ENCODE measurements around the gene NME3. TPM values are rescaled to one million over a fixed set of nuclear protein-coding genes. Genes with fewer than 3 reads are reported as not detected.

The NME3 gene
- total and polyA plus RNA-seq, 2 of the 13 experiments (the other 11 are each of a cell fraction or from before 2014, with no cell fraction given): 10.4 to 15.9 TPM

GRCh38 chr16:1785846-1786170, 14.5 kb upstream of the NME3 start:
- ChIA-PET POLR2A (no interaction called here), CTCF (ENCODE audit: low intra/inter-chr PET ratio, low total read pairs) (no interaction called here)
- in situ Hi-C loops (cut with HindIII; ENCODE audit: extremely low pct_ligation_motif_present, low pct_unique_long_range_greater_than_20kb) (no loop called here), intact Hi-C loops (cut with micrococcal nuclease; ENCODE audit: unreplicated experiment) (no loop called here)
- ATAC-seq (no peak), FAIRE-seq (no peak), DNase-seq (ENCODE audit: low spot score) (no peak)
- H3K9me3 ChIP-seq (ENCODE audit: low read length): no peaks in the 10 kb centered on the region
- peaks cover 0 to 2% of the 10 kb centered on the region in 2 experiments; a peak in 1 of 5 replicates for H3K27me3 ChIP-seq (ENCODE audit: control insufficient read depth in 1 of 2, insufficient read depth in 2 of 2, low read length in 2 of 2)
- no TSS peak for BruUV-seq (replicated peaks)
- no peak overlapping the region for H3K9ac ChIP-seq (ENCODE audit: insufficient read depth, low read depth, low read length)
- peaks cover 16% of the 10 kb centered on the region for H3K4me1 ChIP-seq (ENCODE audit: insufficient read depth, low read length)
- H4K20me1 ChIP-seq (ENCODE audit: insufficient read depth, low read length): peaks cover 4% of the 10 kb centered on the region; the same call in 1 of the 2 replicates
- no peak overlapping the region for H2AFZ ChIP-seq (ENCODE audit: low read length)
- WGBS (ENCODE audit: low lambda C conversion rate): 100% methylated on average over 1 of the region's 14 CpGs
- no peak for TF ChIP-seq CSRNP1 (CRISPR knock-in tag; IDR thresholded peaks at IDR 0.05)
- TF ChIP-seq POLR2AphosphoS5 (IDR thresholded peaks at IDR 0.05; ENCODE audit: low read depth, low read length): no peak
- no peak for TF ChIP-seq MNT (IDR thresholded peaks at IDR 0.05)
- TF ChIP-seq ZNF142 (CRISPR knock-in tag; IDR thresholded peaks at IDR 0.05): no peak
- TF ChIP-seq REPIN1 (CRISPR knock-in tag; IDR thresholded peaks at IDR 0.05; ENCODE audit: borderline replicate concordance, low read depth): no peak
- TF ChIP-seq ERF (CRISPR knock-in tag; IDR thresholded peaks at IDR 0.05): no peak
- no peak for TF ChIP-seq PCBP2 (optimal IDR thresholded peaks at IDR 0.05; ENCODE audit: low read depth, low read length, poor library complexity, severe bottlenecking)
- no peak for TF ChIP-seq GTF2F1 (IDR thresholded peaks at IDR 0.05; ENCODE audit: low read length)
- no peak for TF ChIP-seq PRDM10 (CRISPR knock-in tag; IDR thresholded peaks at IDR 0.05; ENCODE audit: low read depth)
- TF ChIP-seq XBP1 (CRISPR knock-in tag; IDR thresholded peaks at IDR 0.05): no peak
- TF ChIP-seq ATM (IDR thresholded peaks at IDR 0.05; ENCODE audit: borderline replicate concordance): no peak
- TF ChIP-seq ZNF709 (CRISPR knock-in tag; IDR thresholded peaks at IDR 0.05): no peak
- TF ChIP-seq ZC3H4 (CRISPR knock-in tag; IDR thresholded peaks at IDR 0.05; ENCODE audit: borderline replicate concordance): no peak
- H3K79me2 ChIP-seq (ENCODE audit: insufficient read depth, low read length): peaks cover 26% of the 10 kb centered on the region
- no peak overlapping the region for H3K4me2 ChIP-seq (ENCODE audit: low read depth, low read length)
- peaks cover 4 to 7% of the 10 kb centered on the region in 2 experiments; a peak in 3 of 5 replicates for H3K36me3 ChIP-seq (replicated peaks in 1 of 2; ENCODE audit: control insufficient read depth in 1 of 2, insufficient read depth in 2 of 2, low read length in 2 of 2)
- H3K4me3 ChIP-seq (replicated peaks in 1 of 3; ENCODE audit: insufficient read depth in 1 of 3, low read depth in 2 of 3, low read length in 3 of 3): no peak overlapping the region
- no peak overlapping the region for H3K27ac ChIP-seq (ENCODE audit: extremely low read length, insufficient read depth, low read length)

Measured in HepG2 (cell line).